Measurements from ENCODE around the gene ARHGAP24. TPM values are rescaled to one million over a fixed set of nuclear protein-coding genes. Genes with fewer than 3 reads are reported as not detected.

The ARHGAP24 gene
- total and polyA plus RNA-seq, 2 of the 13 experiments (the other 11 are each of a cell fraction or from before 2014, with no cell fraction given): 0.07 to 0.55 TPM

DNA sequence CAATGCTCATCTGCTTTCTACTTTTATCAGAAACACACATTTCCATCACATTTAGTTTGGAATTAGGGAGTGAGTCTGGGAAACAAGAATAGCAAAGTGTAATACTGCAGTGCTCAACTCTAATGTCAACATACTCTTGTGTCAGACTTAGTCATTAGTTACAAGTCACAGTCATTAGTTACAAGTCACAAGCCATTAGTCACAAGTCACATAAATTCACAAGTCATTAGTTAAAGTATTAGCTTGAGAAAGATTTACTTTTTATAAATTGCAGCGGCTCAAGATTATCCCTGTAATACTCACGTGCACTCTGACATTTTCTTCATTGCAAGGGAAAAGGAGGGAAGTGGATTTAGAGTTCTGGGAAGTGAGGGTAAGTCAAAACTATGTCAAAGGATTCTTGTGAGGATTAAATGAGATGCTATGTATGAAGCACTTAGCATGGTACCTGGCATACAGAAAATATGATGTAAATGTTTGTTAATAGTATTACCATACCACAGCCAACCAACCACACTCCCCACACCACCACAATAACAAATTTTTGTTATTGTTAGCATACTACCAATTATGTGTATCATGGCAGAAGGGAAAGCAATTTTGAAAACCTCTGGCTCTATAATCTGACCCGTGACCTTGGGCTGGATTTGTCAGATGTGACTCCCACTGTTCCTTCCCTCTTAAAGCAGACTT is 116.6 kb downstream of the ARHGAP24 start (continued):
- TF ChIP-seq, protein P1, sequence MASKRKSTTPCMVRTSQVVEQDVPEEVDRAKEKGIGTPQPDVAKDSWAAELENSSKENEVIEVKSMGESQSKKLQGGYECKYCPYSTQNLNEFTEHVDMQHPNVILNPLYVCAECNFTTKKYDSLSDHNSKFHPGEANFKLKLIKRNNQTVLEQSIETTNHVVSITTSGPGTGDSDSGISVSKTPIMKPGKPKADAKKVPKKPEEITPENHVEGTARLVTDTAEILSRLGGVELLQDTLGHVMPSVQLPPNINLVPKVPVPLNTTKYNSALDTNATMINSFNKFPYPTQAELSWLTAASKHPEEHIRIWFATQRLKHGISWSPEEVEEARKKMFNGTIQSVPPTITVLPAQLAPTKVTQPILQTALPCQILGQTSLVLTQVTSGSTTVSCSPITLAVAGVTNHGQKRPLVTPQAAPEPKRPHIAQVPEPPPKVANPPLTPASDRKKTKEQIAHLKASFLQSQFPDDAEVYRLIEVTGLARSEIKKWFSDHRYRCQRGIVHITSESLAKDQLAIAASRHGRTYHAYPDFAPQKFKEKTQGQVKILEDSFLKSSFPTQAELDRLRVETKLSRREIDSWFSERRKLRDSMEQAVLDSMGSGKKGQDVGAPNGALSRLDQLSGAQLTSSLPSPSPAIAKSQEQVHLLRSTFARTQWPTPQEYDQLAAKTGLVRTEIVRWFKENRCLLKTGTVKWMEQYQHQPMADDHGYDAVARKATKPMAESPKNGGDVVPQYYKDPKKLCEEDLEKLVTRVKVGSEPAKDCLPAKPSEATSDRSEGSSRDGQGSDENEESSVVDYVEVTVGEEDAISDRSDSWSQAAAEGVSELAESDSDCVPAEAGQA (IDR thresholded peaks at IDR 0.05; ENCODE audit: low read depth): no peak
- TF ChIP-seq, protein P1 (CRISPR knock-in tag; IDR thresholded peaks at IDR 0.05; ENCODE audit: borderline replicate concordance): no peak

DNA sequence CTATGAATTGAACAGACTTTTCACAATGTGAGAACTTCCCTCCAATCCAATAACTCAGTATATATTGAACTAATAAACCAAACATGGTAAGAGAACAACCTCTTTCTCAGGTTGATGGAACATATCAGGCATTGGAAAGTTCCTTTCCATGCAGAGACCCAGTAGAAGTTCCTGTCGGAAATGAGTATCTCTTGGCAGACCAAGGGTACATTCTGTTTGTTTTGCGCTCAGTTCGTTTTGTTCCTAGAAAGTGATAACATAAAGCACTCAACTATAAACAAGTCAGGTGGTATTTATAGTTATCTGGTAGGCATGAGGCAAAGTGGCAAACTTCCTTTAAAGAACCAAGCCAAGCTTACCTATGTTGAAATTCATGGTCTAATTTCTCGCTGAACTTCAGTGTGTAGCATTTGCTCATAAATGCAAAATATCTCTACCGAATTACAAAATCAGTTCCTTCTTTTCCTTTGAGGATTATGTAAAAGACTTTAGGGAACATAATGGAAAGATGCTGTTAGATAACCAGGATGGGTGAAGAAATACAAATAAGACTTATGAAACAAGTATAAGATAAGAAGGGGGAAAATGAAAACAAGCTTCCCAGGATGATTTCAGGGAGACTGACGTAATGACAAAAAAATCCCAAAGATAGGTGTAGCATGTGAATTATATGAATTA is 120.3 kb downstream of the ARHGAP24 start:
- Histone ChIP-seq H3K79me2 (ENCODE audit: insufficient read depth, low read length) (no peaks in the 10 kb centered on the region), H3K36me3 (replicated peaks in 1 of 2; ENCODE audit: control insufficient read depth in 1 of 2, insufficient read depth in 2 of 2, low read length in 2 of 2) (no peaks in the 10 kb centered on the region), H3K9ac (ENCODE audit: insufficient read depth, low read depth, low read length) (no peak overlapping the region), H3K27ac (ENCODE audit: extremely low read length, insufficient read depth, low read length) (no peak overlapping the region), H3K4me2 (ENCODE audit: low read depth, low read length) (no peak overlapping the region), H3K27me3 (ENCODE audit: control insufficient read depth in 1 of 2, insufficient read depth in 2 of 2, low read length in 2 of 2) (no peaks in the 10 kb centered on the region), H3K9me3 (ENCODE audit: low read length) (no peaks in the 10 kb centered on the region), H3K4me3 (replicated peaks in 1 of 3; ENCODE audit: insufficient read depth in 1 of 3, low read depth in 2 of 3, low read length in 3 of 3) (no peak overlapping the region), H2AFZ (ENCODE audit: low read length) (no peak overlapping the region), H4K20me1 (ENCODE audit: insufficient read depth, low read length) (no peaks in the 10 kb centered on the region), H3K4me1 (ENCODE audit: insufficient read depth, low read length) (no peaks in the 10 kb centered on the region)
- CTCF ChIA-PET (ENCODE audit: low intra/inter-chr PET ratio, low total read pairs): no interaction called here
- ATAC-seq: no peak
- no peak for FAIRE-seq
- DNase-seq (ENCODE audit: low spot score): no peak
- intact Hi-C loops (cut with micrococcal nuclease; ENCODE audit: unreplicated experiment): no loop called here
- POLR2A ChIA-PET: no interaction called here
- no TSS peak for BruUV-seq (replicated peaks)
- no peak for TF ChIP-seq ZNF703 (CRISPR knock-in tag; IDR thresholded peaks at IDR 0.05; ENCODE audit: borderline replicate concordance)
- TF ChIP-seq HNRNPH1 (optimal IDR thresholded peaks at IDR 0.05; ENCODE audit: low read depth, low read length): no peak
- in situ Hi-C loops (cut with HindIII; ENCODE audit: extremely low pct_ligation_motif_present, low pct_unique_long_range_greater_than_20kb): no loop called here
- 39% methylated on average over 6 of the region's 6 CpGs for WGBS (ENCODE audit: low lambda C conversion rate)

All from HepG2 (cell line).